GM21576 (cell line): ENCODE results near the gene TTC21A.

Experiments used
- ATAC-seq: cut with Tn5 transposase; IDR thresholded peaks from one replicate; pipeline ENCODE4 v1.9.1; 2021; ENCODE audit warnings: mild to moderate bottlenecking, moderate library complexity; ENCODE audit not compliant: unreplicated experiment

TTC21A gene

GRCh38 chr3:39135170-39135805, 27.8 kb downstream of the TTC21A start:
- no peak for ATAC-seq

GRCh38 chr3:39136533-39137434, 29.3 kb downstream of the TTC21A start:
- no peak for ATAC-seq

- no peak for ATAC-seq
These were observed 30.0 kb downstream of the TTC21A start for GRCh38 chr3:39137435-39137936.

- no peak for ATAC-seq
These were observed 30.7 kb downstream of the TTC21A start for GRCh38 chr3:39137991-39138803.

GRCh38 chr3:39138804-39139415, 31.4 kb downstream of the TTC21A start:
- ATAC-seq, result no peak

GRCh38 chr3:39139442-39139841, 32.0 kb downstream of the TTC21A start:
- no peak for ATAC-seq

- no peak for ATAC-seq
These were observed 33.0 kb downstream of the TTC21A start for GRCh38 chr3:39140341-39140971.

- no peak for ATAC-seq
These were observed 33.9 kb downstream of the TTC21A start for GRCh38 chr3:39141171-39141995.

- no peak for ATAC-seq
These were observed 34.6 kb downstream of the TTC21A start for GRCh38 chr3:39142067-39142466.

GRCh38 chr3:39143051-39143885, 35.8 kb downstream of the TTC21A start:
- no peak for ATAC-seq

GRCh38 chr3:39144095-39144747, 36.7 kb downstream of the TTC21A start:
- ATAC-seq, result no peak

- no peak for ATAC-seq
These were observed 37.4 kb downstream of the TTC21A start for GRCh38 chr3:39144748-39145380.

- no peak for ATAC-seq
These were observed 38.6 kb downstream of the TTC21A start for GRCh38 chr3:39146083-39146501.

- ATAC-seq, result no peak
These were observed 39.4 kb downstream of the TTC21A start for GRCh38 chr3:39146611-39147591.

GRCh38 chr3:39147711-39148434, 40.4 kb downstream of the TTC21A start:
- peak; percentile 30 for ATAC-seq
